Ectodermal cell (in vitro differentiated cells): ENCODE data around the gene RRM2.

Experiments used
- H3K27ac ChIP-seq: 2 replicates; pipeline ENCODE4 v1.7.0; 2013; ENCODE audit warnings: mild to moderate bottlenecking, low read depth, low read length; ENCODE audit not compliant: insufficient read depth, poor library complexity, severe bottlenecking
- H3K27me3 ChIP-seq: 2 replicates; pipeline ENCODE4 v1.7.0; 2013; ENCODE audit warnings: mild to moderate bottlenecking, low read length; ENCODE audit not compliant: insufficient read depth, control insufficient read depth, poor library complexity, severe bottlenecking
- H3K36me3 ChIP-seq: one replicate; pipeline ENCODE4 v1.7.0; 2013; ENCODE audit warnings: low read length; ENCODE audit not compliant: control insufficient read depth, insufficient read depth
- H3K4me1 ChIP-seq: one replicate; pipeline ENCODE4 v1.7.0; 2013; ENCODE audit warnings: low read length; ENCODE audit not compliant: control insufficient read depth, insufficient read depth
- H3K4me3 ChIP-seq: 2 replicates; pipeline ENCODE4 v1.7.0; 2013; ENCODE audit warnings: low read depth, low read length, control low read depth; ENCODE audit not compliant: insufficient read depth
- H3K9me3 ChIP-seq: 2 replicates; pipeline ENCODE4 v1.7.0; 2013; ENCODE audit warnings: mild to moderate bottlenecking, low read length, moderate library complexity; ENCODE audit not compliant: control insufficient read depth
- WGBS, 2 experiments: methylation state at CpG; one replicate each; pipeline ENCODE4 v1.1.7; 2013; ENCODE audit warnings: missing lambda C conversion rate in 2 of 2; 5-methylcytosine and 5-hydroxymethylcytosine counted together

Gene RRM2

DNA sequence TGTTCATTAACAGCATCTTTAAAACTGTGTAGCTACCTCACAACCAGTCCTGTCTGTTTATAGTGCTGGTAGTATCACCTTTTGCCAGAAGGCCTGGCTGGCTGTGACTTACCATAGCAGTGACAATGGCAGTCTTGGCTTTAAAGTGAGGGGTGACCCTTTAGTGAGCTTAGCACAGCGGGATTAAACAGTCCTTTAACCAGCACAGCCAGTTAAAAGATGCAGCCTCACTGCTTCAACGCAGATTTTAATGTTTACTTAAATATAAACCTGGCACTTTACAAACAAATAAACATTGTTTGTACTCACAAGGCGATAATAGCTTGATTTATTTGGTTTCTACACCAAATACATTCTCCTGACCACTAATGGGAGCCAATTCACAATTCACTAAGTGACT lies 7.0 kb downstream of the RRM2 start:
- Histone ChIP-seq H3K27ac (no peak overlapping the region), H3K9me3 (no peaks in the 10 kb centered on the region), H3K4me1 (peaks cover 5% of the 10 kb centered on the region), H3K4me3 (no peak overlapping the region), H3K36me3 (peaks cover 32% of the 10 kb centered on the region), H3K27me3 (no peaks in the 10 kb centered on the region)
- WGBS, 2 experiments, result 96 to 97% methylated on average over 3 of the region's 3 CpGs

DNA sequence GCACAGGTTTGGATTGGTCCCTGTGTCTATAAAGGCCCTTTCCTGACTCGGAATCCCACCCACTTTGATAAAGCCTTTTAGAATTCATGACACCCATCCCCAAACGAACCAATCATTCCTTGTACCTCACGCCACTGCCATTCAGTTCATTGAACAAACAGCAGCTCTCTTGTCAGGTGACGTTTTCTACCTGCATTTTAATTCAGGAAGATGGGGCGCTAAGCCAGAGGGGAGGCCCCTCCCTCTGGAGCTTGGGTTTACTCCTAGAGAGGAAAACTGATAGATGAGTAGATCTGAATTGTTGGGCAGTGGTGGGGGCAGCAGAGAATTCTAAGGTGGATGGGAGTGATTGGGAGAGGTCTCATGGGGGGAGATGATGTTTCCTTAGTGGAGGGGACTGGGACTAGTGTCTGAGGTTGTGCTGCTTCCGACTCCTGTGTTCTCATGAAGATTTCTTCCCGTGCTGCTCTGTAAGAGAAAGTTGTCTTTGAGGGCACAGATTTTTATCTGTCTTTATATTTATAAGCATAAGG lies 9.6 kb downstream of the RRM2 start:
- Histone ChIP-seq H3K4me1 (no peaks in the 10 kb centered on the region), H3K4me3 (no peak overlapping the region), H3K27ac (no peak overlapping the region), H3K9me3 (no peaks in the 10 kb centered on the region), H3K36me3 (peaks cover 13% of the 10 kb centered on the region), H3K27me3 (no peaks in the 10 kb centered on the region)
- WGBS, 2 experiments, result 91 to 93% methylated on average over 7 of the region's 7 CpGs

DNA sequence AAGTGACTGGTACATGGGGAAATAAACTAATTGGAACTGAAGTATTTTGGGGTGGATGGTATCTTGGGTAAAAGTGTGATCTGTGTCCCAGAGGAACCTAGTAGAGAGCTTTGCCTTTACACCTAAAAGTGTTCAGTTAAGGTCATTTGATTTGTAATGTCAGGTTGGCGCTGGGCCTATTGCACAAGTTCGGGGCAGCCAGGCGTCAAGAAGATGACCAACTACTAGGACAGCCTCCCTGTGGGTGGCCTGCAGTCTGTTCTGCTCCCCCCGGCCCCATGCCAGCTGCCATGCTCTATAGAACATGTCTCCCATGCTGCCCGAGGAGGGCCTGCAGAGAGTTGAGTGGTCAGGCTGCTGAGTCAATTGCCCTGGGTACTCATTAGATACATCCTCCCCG lies 10.1 kb downstream of the RRM2 start:
- H3K4me3 ChIP-seq, result no peak overlapping the region
- 89 to 94% methylated on average over 6 of the region's 6 CpGs for WGBS, 2 experiments
- H3K27me3 ChIP-seq, result no peaks in the 10 kb centered on the region
- no peaks in the 10 kb centered on the region for H3K9me3 ChIP-seq
- H3K4me1 ChIP-seq, result no peaks in the 10 kb centered on the region
- peaks cover 8% of the 10 kb centered on the region for H3K36me3 ChIP-seq
- no peak overlapping the region for H3K27ac ChIP-seq

DNA sequence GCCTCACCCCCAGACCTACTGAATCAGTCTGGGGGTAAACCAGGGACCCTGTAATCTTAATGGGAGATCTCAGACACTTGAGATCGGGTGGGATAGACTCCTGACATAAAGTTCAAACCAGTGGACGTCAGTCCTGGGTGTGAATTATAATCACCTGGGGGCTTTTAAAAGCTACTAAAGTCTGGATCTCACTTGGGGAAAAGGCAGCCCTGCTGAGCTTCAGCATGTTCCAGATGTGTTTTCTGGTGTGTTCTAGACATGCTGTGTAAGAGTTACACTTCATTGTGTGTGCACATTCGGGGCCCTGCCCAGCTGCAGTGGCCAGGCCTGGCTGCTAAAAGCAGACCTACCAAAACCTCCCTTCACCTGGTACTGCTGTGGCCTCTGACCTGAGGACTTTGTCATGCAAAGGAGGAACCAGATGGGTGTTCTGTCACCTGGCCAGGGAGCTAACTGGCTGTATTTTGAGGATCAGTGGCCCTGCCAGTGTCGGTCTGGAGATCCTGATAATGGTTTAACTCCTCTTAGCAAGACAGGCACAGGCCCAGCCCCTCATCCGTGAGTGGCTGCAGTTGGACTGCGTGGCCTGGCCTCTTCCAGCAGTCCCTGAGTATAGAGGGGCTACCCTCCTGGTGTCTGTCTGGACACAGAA lies 10.6 kb downstream of the RRM2 start:
- Histone ChIP-seq H3K4me3 (no peak overlapping the region), H3K4me1 (no peaks in the 10 kb centered on the region), H3K27me3 (no peaks in the 10 kb centered on the region), H3K9me3 (no peaks in the 10 kb centered on the region), H3K27ac (no peak overlapping the region), H3K36me3 (peaks cover 7% of the 10 kb centered on the region)
- 88 to 89% methylated on average over 6 of the region's 6 CpGs for WGBS, 2 experiments

GRCh38 chr2:10135296-10136089 lies 13.0 kb downstream of the RRM2 start:
- Histone ChIP-seq H3K36me3 (no peaks in the 10 kb centered on the region), H3K27ac (no peak overlapping the region), H3K4me3 (no peak overlapping the region), H3K4me1 (no peaks in the 10 kb centered on the region), H3K9me3 (no peaks in the 10 kb centered on the region), H3K27me3 (no peaks in the 10 kb centered on the region)
- 91 to 93% methylated on average over 9 of the region's 9 CpGs for WGBS, 2 experiments

GRCh38 chr2:10136101-10136934 lies 13.8 kb downstream of the RRM2 start:
- Histone ChIP-seq H3K4me3 (no peak overlapping the region), H3K9me3 (no peaks in the 10 kb centered on the region), H3K36me3 (no peaks in the 10 kb centered on the region), H3K4me1 (no peaks in the 10 kb centered on the region), H3K27ac (no peak overlapping the region), H3K27me3 (no peaks in the 10 kb centered on the region)
- 92% methylated on average over 7 of the region's 7 CpGs for WGBS, 2 experiments

DNA sequence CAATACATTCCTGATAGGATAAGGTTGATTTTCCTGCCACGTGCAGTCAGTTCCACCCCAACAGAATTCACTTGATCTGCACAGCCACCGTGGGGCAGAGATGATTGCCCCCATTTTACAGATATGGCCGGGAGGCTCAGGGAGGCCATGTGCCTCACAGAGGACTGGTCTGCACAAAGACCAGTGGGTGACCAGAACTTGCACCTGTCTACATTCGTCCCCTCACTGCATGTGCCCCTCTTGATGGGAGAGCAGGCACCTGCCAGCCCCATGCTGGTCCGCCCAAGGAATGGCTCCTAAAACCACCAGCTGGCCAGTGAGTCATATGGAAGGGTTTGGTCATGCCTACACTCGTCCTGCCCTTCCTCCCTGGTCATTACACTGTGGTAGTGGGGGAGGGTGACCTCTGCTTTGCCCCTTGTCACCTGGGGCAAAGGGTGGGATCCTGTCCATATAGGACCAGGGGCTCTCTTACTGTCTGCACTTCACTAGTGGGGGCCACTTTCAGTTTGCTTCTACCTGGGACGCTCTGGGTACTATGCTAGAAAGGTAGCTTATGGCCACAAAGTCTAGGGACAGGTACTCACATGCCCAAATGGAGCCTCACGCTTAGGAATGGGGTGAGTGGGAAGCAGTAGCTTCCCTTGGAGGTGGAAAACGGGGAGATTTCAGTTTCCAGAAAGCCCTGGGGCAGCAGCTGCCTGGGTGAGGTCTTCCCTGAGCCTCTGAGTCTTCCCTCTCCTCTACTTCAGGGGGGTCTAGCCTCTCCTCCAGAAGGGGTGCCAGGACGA lies 14.7 kb downstream of the RRM2 start:
- no peak overlapping the region for H3K4me3 ChIP-seq
- no peaks in the 10 kb centered on the region for H3K4me1 ChIP-seq
- H3K9me3 ChIP-seq, result no peaks in the 10 kb centered on the region
- H3K27ac ChIP-seq, result no peak overlapping the region
- no peaks in the 10 kb centered on the region for H3K36me3 ChIP-seq
- WGBS, 2 experiments, result 83 to 90% methylated on average over 10 of the region's 10 CpGs
- no peaks in the 10 kb centered on the region for H3K27me3 ChIP-seq

GRCh38 chr2:10139536-10139935 lies 17.0 kb downstream of the RRM2 start:
- H3K27me3 ChIP-seq, result no peaks in the 10 kb centered on the region
- no peaks in the 10 kb centered on the region for H3K36me3 ChIP-seq
- 93 to 95% methylated on average over 6 of the region's 6 CpGs for WGBS, 2 experiments

DNA sequence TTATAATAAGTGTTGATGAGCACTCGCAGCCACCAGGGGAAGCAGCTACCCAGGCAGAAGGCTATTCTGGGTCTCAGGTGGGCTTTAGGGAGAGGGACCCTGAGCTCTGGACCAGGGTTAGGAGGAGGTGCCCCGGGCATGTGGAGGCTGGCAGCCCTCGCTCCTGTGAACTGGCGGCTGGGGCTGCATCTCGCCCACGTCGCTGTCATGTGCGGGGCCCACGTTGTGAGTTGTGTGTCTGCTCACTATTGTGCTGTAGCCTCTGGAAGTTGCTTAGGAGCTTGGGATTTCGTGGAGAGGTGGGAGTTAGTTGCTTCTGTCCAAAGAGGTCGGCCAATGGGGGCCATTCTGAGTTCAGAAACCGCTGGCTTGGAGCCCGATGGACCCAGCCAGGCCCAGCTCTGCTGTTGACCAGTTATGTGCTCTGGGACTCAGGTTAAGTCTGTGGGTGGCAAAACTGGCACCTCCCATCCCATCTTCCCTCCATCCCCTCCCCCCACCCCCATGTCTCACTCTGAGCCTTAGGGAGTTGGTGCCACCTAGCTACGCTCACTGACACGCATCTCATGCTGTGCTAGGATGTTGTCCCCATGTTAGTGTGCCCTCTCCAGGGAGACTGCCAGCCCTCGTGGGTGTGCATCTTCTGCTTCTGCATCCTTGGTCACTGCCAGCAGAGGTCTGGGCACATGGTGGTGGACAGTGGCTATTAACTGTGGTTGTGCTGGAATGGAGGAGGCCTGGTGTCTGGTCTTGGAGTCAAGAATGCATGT lies 18.5 kb downstream of the RRM2 start:
- no peak overlapping the region for H3K27ac ChIP-seq
- 91 to 92% methylated on average over 16 of the region's 16 CpGs for WGBS, 2 experiments
- H3K9me3 ChIP-seq, result no peaks in the 10 kb centered on the region
- no peak overlapping the region for H3K4me3 ChIP-seq
- H3K27me3 ChIP-seq, result no peaks in the 10 kb centered on the region
- no peaks in the 10 kb centered on the region for H3K36me3 ChIP-seq
- no peaks in the 10 kb centered on the region for H3K4me1 ChIP-seq

More at GRCh38 chr2:10139536-10139935, 17.0 kb downstream of the RRM2 start:
- Histone ChIP-seq H3K4me1 (no peaks in the 10 kb centered on the region), H3K9me3 (no peaks in the 10 kb centered on the region), H3K27ac (no peak overlapping the region), H3K4me3 (no peak overlapping the region)
